LoVo (cell line): Measurements from ENCODE around the gene KLHL36.

Experiments
- DNase-seq: peaks from one replicate; pipeline ENCODE4 v3.0.0-alpha.2; 2016; ENCODE audit warnings: low spot score

KLHL36 gene

GRCh38 chr16:84699147-84699711 is 50.9 kb downstream of the KLHL36 start:
- DNase-seq: peak; percentile 6

- peak; percentile 86 for DNase-seq
Observed at GRCh38 chr16:84699712-84700445, 51.6 kb downstream of the KLHL36 start, which contains the start of gene USP10. Gene USP10 (plus strand): TSS chr16:84700000. CDS start chr16:84700091, 91 bp downstream.

GRCh38 chr16:84700446-84701300 is 52.4 kb downstream of the KLHL36 start:
- peak; percentile 15 for DNase-seq

GRCh38 chr16:84703681-84704080 is 55.4 kb downstream of the KLHL36 start:
- DNase-seq: no peak

- no peak for DNase-seq
Observed at GRCh38 chr16:84704253-84704652, 55.9 kb downstream of the KLHL36 start.

- DNase-seq: no peak
Observed at GRCh38 chr16:84706856-84707255, 58.5 kb downstream of the KLHL36 start.

GRCh38 chr16:84709609-84710008 is 61.3 kb downstream of the KLHL36 start:
- DNase-seq: no peak

- DNase-seq: no peak
Observed at GRCh38 chr16:84710686-84711085, 62.4 kb downstream of the KLHL36 start.
